Suprapubic skin (tissue), 4 donors: ENCODE data around the gene S100G. TPM values are rescaled to one million over a fixed set of nuclear protein-coding genes. Genes with fewer than 3 reads are reported as not detected.
"Not testable (repeated sequence)": the region's sequence is repeated elsewhere in the genome, so short reads cannot be mapped to it uniquely, and the experiment has no call there.

Source experiments
- DNase-seq, 2 donors: peaks; one replicate each; pipeline ENCODE4 v3.0.0-alpha.2; 2019; ENCODE audit warnings: low spot score in 2 of 2
- H3K27ac ChIP-seq: fragments of 200-600 bp; sonication (generic); one replicate; pipeline ENCODE4 v1.5.1; 2019
- H3K27me3 ChIP-seq: fragments of 200-600 bp; sonication (generic); one replicate; pipeline ENCODE4 v1.5.1; 2019
- H3K36me3 ChIP-seq: fragments of 200-600 bp; sonication (generic); one replicate; pipeline ENCODE4 v1.5.1; 2019
- H3K4me1 ChIP-seq: fragments of 200-600 bp; sonication (generic); one replicate; pipeline ENCODE4 v1.5.1; 2019
- H3K4me3 ChIP-seq: fragments of 200-600 bp; sonication (generic); one replicate; pipeline ENCODE4 v1.5.1; 2019; ENCODE audit warnings: mild to moderate bottlenecking
- H3K9me3 ChIP-seq: fragments of 200-600 bp; sonication (generic); one replicate; pipeline ENCODE4 v1.5.1; 2019
- CTCF ChIP-seq, 2 donors: fragments of 200-600 bp in 1 of 2; fragments of 450-650 bp in 1 of 2; sonication (generic) in 1 of 2; IDR thresholded peaks; one replicate each; pipeline ENCODE4 v1.5.1; 2016 to 2019; ENCODE audit warnings: antibody characterized with exemption in 2 of 2, mild to moderate bottlenecking in 1 of 2, moderate library complexity in 1 of 2
- EP300 ChIP-seq: sonication (generic); formaldehyde crosslinking; IDR thresholded peaks from one replicate; pipeline ENCODE4 v1.6.1; 2017; ENCODE audit warnings: antibody characterized with exemption
- POLR2A ChIP-seq, 2 donors: fragments of 450-650 bp; IDR thresholded peaks; one replicate each; pipeline ENCODE4 v1.6.1; 2017; ENCODE audit warnings: antibody characterized with exemption in 2 of 2, mild to moderate bottlenecking in 2 of 2, moderate library complexity in 2 of 2
- POLR2AphosphoS5 ChIP-seq, 3 donors: sonication (generic); formaldehyde crosslinking; IDR thresholded peaks; one replicate each; pipeline ENCODE4 v1.6.1; 2017; ENCODE audit warnings: antibody characterized with exemption in 3 of 3
- WGBS: methylation state at CpG from one replicate; pipeline ENCODE4 v1.1.5; 2018; 5-methylcytosine and 5-hydroxymethylcytosine counted together
- total RNA-seq, 4 donors: library from RNA; depleted of rRNA; stranded (reverse); fragments of >200 nt; gene quantifications; one replicate each; pipeline ENCODE4 v1.1.0, GENCODE V29; 2016

The S100G gene
- not detected for total RNA-seq

- 93% methylated on average over 4 of the region's 4 CpGs for WGBS
- Histone ChIP-seq H3K27ac (no peak within 1 kb of the TSS), H3K4me1 (no peaks in the 10 kb centered on the region), H3K27me3 (no peaks in the 10 kb centered on the region), H3K36me3 (no peaks in the 10 kb centered on the region), H3K4me3 (no peak within 1 kb of the TSS), H3K9me3 (no peaks in the 10 kb centered on the region)
- no peak for DNase-seq
- TF ChIP-seq POLR2AphosphoS5 (IDR thresholded peaks at IDR 0.05) (no peak), POLR2A (IDR thresholded peaks at IDR 0.05) (no peak), EP300 (no peak), CTCF (IDR thresholded peaks at IDR 0.05) (no peak)
These were observed at the start of gene S100G for GRCh38 chrX:16649858-16650257. S100G (plus strand) TSS chrX:16650158; CDS start chrX:16651007, 849 bp downstream.

- WGBS, result 82% methylated on average over 4 of the region's 4 CpGs
These were observed 48.1 kb upstream of the S100G start for GRCh38 chrX:16601885-16602284.

GRCh38 chrX:16603235-16603634 lies 46.7 kb upstream of the S100G start:
- not testable (repeated sequence) for H3K36me3 ChIP-seq, H3K27me3 ChIP-seq, H3K4me1 ChIP-seq, H3K4me3 ChIP-seq, H3K9me3 ChIP-seq, DNase-seq, H3K27ac ChIP-seq
- WGBS, result 94% methylated on average over 6 of the region's 6 CpGs

More at GRCh38 chrX:16601885-16602284, 48.1 kb upstream of the S100G start:
- Histone ChIP-seq H3K36me3 (no peaks in the 10 kb centered on the region), H3K27ac (no peak overlapping the region), H3K27me3 (no peaks in the 10 kb centered on the region), H3K4me1 (no peaks in the 10 kb centered on the region), H3K9me3 (no peaks in the 10 kb centered on the region), H3K4me3 (no peak overlapping the region)
- DNase-seq, result no peak
- TF ChIP-seq EP300, result no peak
- TF ChIP-seq POLR2A (IDR thresholded peaks at IDR 0.05), result no peak
- TF ChIP-seq POLR2AphosphoS5 (IDR thresholded peaks at IDR 0.05), result no peak
- TF ChIP-seq CTCF (IDR thresholded peaks at IDR 0.05), result no peak

GRCh38 chrX:16603822-16604221 lies 46.1 kb upstream of the S100G start:
- no peaks in the 10 kb centered on the region for H3K27me3 ChIP-seq
- TF ChIP-seq POLR2A (IDR thresholded peaks at IDR 0.05), result no peak
- TF ChIP-seq EP300, result no peak
- TF ChIP-seq POLR2AphosphoS5 (IDR thresholded peaks at IDR 0.05), result no peak
- TF ChIP-seq CTCF (IDR thresholded peaks at IDR 0.05), result no peak
- no peak for DNase-seq
- no peak overlapping the region for H3K4me3 ChIP-seq
- no peak overlapping the region for H3K27ac ChIP-seq
- H3K4me1 ChIP-seq, result no peaks in the 10 kb centered on the region
- WGBS, result 81% methylated on average over 4 of the region's 4 CpGs
- no peaks in the 10 kb centered on the region for H3K9me3 ChIP-seq
- no peaks in the 10 kb centered on the region for H3K36me3 ChIP-seq

- H3K27me3 ChIP-seq, result no peaks in the 10 kb centered on the region
- TF ChIP-seq POLR2AphosphoS5 (IDR thresholded peaks at IDR 0.05) (no peak), EP300 (no peak), POLR2A (IDR thresholded peaks at IDR 0.05) (no peak), CTCF (IDR thresholded peaks at IDR 0.05) (no peak)
- H3K27ac ChIP-seq, result no peak overlapping the region
- no peaks in the 10 kb centered on the region for H3K36me3 ChIP-seq
- H3K4me1 ChIP-seq, result no peaks in the 10 kb centered on the region
- H3K9me3 ChIP-seq, result no peaks in the 10 kb centered on the region
- no peak overlapping the region for H3K4me3 ChIP-seq
- no peak for DNase-seq
- WGBS, result 85% methylated on average over 2 of the region's 2 CpGs
These were observed 45.6 kb upstream of the S100G start for GRCh38 chrX:16604337-16604736.

- Histone ChIP-seq H3K27ac (no peak overlapping the region), H3K36me3 (no peaks in the 10 kb centered on the region), H3K27me3 (no peaks in the 10 kb centered on the region), H3K4me3 (no peak overlapping the region), H3K4me1 (no peaks in the 10 kb centered on the region), H3K9me3 (no peaks in the 10 kb centered on the region)
- DNase-seq, result no peak
- TF ChIP-seq POLR2A (IDR thresholded peaks at IDR 0.05), result no peak
- TF ChIP-seq EP300, result no peak
- no peak for TF ChIP-seq CTCF (IDR thresholded peaks at IDR 0.05)
- WGBS, result 82% methylated on average over 4 of the region's 4 CpGs
These were observed 43.7 kb upstream of the S100G start for GRCh38 chrX:16606142-16606720.
